Measurements from ENCODE around the gene MEP1A.
"Not testable (repeated sequence)": the region's sequence is repeated elsewhere in the genome, so short reads cannot be mapped to it uniquely, and the experiment has no call there.

The MEP1A gene

DNA sequence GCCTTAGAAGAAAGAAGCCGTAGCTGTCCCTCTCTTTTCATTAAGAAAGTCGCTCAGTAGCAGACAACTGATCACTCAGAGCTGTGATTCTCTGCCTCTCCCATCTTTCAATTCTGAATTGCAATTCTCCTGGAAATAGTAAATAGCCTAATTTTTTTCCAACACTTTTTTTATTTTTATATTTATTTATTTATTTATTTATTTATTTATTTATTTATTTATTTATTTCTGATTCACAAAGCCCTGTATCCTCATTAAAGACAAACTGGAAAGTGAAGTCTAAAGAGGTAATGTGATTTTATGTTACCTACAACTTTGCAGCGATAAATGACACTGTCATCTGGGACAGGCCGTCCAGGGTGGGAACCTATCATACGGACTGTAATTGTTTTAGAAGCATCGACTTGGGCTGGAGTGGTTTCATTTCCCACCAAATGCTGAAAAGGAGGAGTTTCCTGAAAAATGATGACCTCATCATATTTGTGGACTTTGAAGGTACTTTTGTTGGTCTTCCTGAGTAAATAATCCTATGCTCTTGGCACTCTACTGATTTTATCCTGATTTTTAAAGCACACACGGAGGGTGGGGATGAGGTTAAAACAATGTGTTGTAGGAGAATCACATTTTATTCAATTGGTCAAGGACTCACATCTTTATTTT is 41.2 kb downstream of the MEP1A start:
- DNase-seq (ENCODE audit: low spot score): not testable (repeated sequence)

DNA sequence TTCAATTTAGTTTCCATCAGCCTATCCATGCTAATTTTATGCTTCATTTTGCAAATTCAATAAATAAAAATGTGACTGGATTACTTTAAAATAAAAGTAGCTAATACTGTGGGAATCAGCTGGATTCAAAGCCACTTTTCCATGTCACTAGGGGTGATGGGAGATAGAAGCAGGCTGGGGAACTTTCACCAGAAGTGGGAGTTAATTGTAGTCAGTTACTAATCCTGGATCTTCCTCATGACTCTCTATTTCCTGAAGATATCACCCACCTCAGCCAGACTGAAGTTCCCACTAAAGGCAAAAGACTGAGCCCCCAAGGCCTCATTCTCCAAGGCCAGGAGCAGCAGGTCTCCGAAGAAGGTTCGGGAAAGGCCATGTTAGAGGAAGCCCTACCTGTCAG is 41.8 kb downstream of the MEP1A start:
- DNase-seq (ENCODE audit: low spot score): not testable (repeated sequence)

GRCh38 chr6:46838033-46838432 is 44.8 kb downstream of the MEP1A start:
- DNase-seq (ENCODE audit: low spot score): no peak

DNA sequence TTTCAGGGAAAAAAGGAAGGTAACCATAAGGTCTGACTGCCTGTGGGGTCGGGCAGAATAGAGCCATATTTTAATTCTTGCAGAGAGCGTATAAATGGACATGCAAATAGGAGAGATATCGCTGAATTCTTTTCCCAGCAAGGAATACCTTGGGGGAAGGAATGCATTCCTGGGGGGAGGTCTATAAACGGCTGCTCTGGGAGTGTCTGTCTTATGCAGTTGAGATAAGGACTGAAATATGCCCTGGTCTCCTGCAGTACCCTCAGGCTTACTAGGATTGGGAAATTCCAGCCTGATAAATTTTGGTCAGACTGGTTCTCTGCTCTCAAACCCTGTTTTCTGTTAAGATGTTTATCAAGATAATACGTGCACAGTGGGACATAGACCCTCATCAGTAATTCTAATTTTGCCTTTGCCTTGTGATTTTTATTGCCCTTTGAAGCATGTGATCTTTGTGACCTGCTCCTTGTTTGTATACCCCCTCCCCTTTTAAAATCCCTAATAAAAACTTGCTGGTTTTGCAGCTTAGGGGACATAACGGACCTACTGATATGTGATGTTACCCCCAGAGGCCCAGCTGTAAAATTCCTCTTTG is 49.2 kb downstream of the MEP1A start:
- DNase-seq (ENCODE audit: low spot score): not testable (repeated sequence)

- DNase-seq (ENCODE audit: low spot score): no peak
Observed at GRCh38 chr6:46845126-46845525, 51.9 kb downstream of the MEP1A start.

DNA sequence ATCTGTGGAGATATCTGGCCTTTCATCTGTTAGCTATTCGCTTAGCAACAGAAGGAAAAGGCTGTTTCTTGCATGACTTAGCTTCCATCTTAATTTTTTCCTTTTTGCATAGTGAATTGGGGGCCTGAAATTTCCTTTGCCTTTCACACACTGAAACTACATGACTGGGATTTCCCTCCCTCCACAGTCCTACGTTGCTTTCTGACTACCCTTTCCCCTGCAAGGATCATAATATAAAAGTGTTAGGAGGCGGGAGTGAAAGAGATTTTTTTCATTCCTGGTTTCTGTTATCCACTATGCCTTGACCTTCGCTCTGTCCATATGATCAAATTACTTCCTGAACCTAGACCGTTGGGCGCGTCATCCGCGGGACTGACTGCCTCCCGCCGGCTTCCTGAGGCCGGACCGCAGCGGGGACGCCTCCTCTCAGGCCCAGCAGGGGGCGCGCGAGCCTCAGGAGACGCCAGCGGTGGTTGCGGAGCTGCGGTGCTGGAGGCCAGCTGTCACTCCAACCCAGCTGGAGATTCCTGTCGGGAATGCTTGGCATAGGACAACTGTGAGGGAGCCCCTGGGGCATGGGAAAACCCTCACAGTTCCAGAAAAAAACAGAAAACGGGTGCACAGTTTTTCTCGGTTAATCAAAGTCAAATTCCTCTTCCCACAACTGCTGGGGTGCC is 55.6 kb downstream of the MEP1A start:
- peak; percentile 56 for DNase-seq (ENCODE audit: low spot score)

- no peak for DNase-seq (ENCODE audit: low spot score)
Observed at GRCh38 chr6:46849361-46849690, 56.1 kb downstream of the MEP1A start.

- no peak for DNase-seq (ENCODE audit: low spot score)
Observed at GRCh38 chr6:46850792-46851191, 57.6 kb downstream of the MEP1A start.

GRCh38 chr6:46851576-46851975 is 58.4 kb downstream of the MEP1A start:
- not testable (repeated sequence) for DNase-seq (ENCODE audit: low spot score)

GRCh38 chr6:46855966-46856365 is 62.8 kb downstream of the MEP1A start:
- DNase-seq (ENCODE audit: low spot score): peak; percentile 8

DNA sequence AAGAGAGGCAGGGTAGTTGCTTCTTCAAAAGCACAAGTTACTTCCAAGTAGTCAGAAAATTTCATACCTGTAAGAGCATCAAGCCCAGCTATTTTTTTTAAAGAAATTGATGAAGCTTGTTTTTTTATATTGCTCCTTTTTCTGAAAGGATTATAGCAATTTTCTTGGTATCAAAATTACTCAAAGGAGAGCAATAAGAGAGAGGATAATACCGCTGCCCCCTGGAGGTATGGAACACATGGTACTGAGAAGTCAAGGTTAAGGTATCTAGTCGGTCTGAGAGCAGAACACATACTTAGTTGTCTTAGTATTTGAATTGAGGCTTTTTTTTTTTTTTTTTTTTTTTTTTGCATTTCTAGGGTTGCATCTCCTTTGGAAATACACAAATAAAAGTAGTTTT is 69.2 kb downstream of the MEP1A start:
- DNase-seq (ENCODE audit: low spot score): peak; percentile 11

- DNase-seq (ENCODE audit: low spot score): no peak
Observed at GRCh38 chr6:46863791-46864190, 70.6 kb downstream of the MEP1A start.

DNA sequence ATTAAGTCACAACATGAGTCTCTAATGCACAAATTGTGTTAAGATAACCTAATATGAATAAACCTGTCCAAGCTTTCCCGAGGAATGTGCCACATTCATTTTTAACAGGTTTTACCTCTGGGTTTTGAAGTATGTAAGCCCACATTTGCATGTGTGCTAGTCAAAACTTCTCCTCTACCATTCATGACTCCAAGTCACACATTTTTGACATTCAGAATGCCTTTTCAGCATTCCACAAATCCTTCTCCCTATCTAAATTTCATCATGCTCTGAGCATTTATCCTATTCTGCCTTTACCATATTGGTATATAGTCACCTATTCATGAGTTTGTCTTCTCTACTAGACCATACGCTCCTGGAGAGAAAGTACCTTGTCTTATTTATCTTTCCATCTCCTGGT is 72.0 kb downstream of the MEP1A start:
- no peak for DNase-seq (ENCODE audit: low spot score)

GRCh38 chr6:46867411-46867810 is 74.2 kb downstream of the MEP1A start:
- no peak for DNase-seq (ENCODE audit: low spot score)

DNA sequence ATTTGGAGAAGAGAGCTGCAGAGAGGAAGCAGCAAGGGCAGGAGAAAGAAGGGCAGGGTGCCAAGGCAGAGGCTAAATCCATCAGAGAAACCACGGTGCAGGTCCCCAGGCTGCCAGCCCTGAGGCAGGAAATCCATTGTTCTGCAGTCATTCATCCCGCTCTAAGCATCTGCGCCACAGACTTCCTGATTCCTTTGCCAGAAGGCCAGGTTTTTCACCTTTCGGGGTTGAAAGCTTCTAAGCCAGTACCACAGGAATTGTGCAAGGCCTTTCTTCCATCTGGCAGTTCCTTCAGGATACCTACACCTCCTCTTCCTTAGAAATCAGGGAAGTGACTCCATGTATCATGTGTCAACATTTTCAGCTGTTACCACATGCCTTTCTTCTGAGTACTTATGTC is 82.9 kb downstream of the MEP1A start:
- no peak for DNase-seq (ENCODE audit: low spot score)

DNA sequence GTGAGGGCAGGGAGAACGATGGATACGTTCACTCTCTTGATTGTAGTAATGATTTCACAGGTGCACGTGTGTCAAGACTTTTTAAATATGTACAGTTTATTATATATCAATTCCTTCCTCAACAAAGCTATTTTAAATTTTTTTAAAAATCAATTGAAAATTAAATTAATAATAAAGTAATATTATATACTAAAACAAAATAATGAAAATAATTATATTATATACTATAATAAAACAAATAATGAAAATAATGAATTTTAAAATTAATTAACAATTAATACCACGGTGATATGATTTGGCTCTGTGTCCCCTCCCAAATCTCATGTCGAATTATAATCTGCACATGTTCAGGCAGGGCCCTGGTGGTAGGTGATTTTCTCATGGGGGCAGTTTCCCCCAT is 85.8 kb downstream of the MEP1A start:
- no peak for DNase-seq (ENCODE audit: low spot score)

DNA sequence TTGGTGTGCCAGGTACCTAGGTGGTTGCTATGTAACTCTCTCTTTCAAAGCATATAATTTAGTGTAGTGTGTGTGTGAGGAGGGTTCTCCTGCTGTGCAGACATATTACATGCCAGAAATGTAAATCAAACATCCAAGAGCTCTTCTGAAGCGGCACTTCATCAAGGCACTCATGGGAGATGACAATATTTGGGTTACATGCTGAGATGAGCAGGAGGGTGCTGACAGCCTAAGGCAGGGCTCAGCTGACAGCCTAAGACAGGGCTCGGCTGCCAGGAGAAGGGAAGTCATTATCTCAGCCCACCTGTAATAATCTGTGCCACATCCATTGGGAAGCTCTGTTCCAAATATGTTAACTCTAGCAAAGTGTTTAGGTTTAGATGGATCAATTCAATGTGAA is 89.5 kb downstream of the MEP1A start:
- no peak for DNase-seq (ENCODE audit: low spot score)

GRCh38 chr6:46888031-46888430 is 94.8 kb downstream of the MEP1A start:
- no peak for DNase-seq (ENCODE audit: low spot score)

DNA sequence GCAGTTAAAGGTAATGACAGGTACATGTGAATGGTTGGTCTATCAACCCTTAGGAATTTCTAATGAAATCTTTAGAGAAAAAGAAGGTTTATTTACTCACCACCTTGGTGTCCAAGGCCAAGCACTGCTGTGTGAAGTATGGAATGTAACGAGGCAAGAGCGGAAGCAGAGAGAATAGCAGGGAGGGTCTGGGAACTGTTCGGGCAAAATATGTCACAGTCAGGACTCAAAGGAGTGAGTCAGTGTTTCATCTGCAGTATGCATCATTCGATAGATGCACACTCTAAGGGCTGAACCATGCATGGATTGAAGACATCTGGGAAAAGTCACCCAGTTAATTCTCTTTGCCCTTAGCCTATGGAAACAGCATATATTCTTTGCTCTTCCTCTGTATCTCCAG is 95.4 kb downstream of the MEP1A start:
- no peak for DNase-seq (ENCODE audit: low spot score)
